Body of pancreas (tissue), 4 donors: ENCODE results near the gene IL20.

ENCODE experiments used
- CTCF ChIP-seq, 7 experiments: fragments of 450-650 bp in 4 of 7; fragments of 200-600 bp in 3 of 7; sonication (generic) in 3 of 7; IDR thresholded peaks; one replicate each; pipeline ENCODE4 v1.5.1; 2016 to 2019; ENCODE audit warnings: antibody characterized with exemption in 7 of 7
- POLR2A ChIP-seq, 3 donors: fragments of 450-650 bp; IDR thresholded peaks; one replicate each; pipeline ENCODE4 v1.6.1; 2016; ENCODE audit warnings: antibody characterized with exemption in 3 of 3, mild to moderate bottlenecking in 2 of 3

- no peak for TF ChIP-seq CTCF (IDR thresholded peaks at IDR 0.05)
- no peak for TF ChIP-seq POLR2A (IDR thresholded peaks at IDR 0.05)
Observed at GRCh38 chr1:206887701-206888100, 22.3 kb downstream of the IL20 start.
